ENCODE measurements around the gene ATP2A3.

ATP2A3 gene

DNA sequence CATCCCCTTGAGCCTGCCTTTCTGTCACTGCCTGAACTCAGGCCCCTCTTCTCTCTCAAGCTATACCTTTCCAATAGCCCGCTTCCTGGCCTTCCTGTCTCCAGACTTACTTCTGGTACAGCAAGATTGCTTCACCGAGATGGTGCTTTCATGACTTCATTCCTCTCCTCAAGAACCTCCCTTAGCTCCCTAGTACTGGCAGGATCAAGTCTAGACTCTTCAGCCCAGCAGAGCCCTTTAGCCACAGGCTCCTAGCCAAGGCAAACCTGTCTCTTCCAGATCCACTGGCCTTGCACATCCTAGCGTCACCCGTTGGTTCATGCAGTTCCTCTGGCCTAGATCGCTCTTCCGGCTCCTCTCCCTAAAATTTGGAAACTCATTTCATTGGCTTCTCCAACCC, 6.4 kb upstream of the ATP2A3 start (continued):
- TF ChIP-seq, protein P1, sequence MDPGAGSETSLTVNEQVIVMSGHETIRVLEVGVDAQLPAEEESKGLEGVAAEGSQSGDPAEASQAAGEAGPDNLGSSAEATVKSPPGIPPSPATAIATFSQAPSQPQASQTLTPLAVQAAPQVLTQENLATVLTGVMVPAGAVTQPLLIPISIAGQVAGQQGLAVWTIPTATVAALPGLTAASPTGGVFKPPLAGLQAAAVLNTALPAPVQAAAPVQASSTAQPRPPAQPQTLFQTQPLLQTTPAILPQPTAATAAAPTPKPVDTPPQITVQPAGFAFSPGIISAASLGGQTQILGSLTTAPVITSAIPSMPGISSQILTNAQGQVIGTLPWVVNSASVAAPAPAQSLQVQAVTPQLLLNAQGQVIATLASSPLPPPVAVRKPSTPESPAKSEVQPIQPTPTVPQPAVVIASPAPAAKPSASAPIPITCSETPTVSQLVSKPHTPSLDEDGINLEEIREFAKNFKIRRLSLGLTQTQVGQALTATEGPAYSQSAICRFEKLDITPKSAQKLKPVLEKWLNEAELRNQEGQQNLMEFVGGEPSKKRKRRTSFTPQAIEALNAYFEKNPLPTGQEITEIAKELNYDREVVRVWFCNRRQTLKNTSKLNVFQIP (CRISPR knock-in tag; IDR thresholded peaks at IDR 0.05; ENCODE audit: borderline replicate concordance, low read depth) = no peak

DNA sequence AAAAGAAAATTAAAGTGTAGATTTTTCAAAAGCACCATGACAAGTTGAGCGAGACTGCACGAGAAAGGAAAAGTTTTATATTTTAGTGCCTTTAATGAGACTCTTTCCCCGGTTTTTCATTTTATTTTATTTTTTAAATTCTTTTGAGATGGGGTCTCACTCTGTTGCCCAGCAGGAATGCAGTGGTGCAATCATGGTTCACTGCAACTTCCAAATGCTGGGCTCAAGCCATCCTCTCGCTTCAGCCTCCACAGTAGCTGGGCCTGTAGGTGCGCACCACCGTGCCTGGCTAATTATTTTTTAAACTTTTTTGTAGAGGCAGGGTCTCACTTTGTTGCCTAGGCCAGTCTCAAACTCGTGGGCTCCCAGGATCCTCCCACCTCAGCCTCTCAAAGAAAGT, 5.7 kb upstream of the ATP2A3 start:
- ATAC-seq = no peak
- TF ChIP-seq ZNF565 (CRISPR knock-in tag; conservative IDR thresholded peaks at IDR 0.05; ENCODE audit: low read depth) (no peak), ESRRG (CRISPR knock-in tag; IDR thresholded peaks at IDR 0.05) (no peak), BACH2 (CRISPR knock-in tag; IDR thresholded peaks at IDR 0.05; ENCODE audit: borderline replicate concordance) (no peak), GLIS3 (CRISPR knock-in tag; IDR thresholded peaks at IDR 0.05) (no peak), CSDC2 (CRISPR knock-in tag; IDR thresholded peaks at IDR 0.05) (no peak), ZC3H10 (CRISPR knock-in tag; IDR thresholded peaks at IDR 0.05) (no peak), ISL1 (CRISPR knock-in tag; IDR thresholded peaks at IDR 0.05) (no peak), SNAI2 (CRISPR knock-in tag; IDR thresholded peaks at IDR 0.05) (no peak)
- TF ChIP-seq, protein P2, sequence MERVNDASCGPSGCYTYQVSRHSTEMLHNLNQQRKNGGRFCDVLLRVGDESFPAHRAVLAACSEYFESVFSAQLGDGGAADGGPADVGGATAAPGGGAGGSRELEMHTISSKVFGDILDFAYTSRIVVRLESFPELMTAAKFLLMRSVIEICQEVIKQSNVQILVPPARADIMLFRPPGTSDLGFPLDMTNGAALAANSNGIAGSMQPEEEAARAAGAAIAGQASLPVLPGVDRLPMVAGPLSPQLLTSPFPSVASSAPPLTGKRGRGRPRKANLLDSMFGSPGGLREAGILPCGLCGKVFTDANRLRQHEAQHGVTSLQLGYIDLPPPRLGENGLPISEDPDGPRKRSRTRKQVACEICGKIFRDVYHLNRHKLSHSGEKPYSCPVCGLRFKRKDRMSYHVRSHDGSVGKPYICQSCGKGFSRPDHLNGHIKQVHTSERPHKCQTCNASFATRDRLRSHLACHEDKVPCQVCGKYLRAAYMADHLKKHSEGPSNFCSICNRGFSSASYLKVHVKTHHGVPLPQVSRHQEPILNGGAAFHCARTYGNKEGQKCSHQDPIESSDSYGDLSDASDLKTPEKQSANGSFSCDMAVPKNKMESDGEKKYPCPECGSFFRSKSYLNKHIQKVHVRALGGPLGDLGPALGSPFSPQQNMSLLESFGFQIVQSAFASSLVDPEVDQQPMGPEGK (CRISPR knock-in tag; IDR thresholded peaks at IDR 0.05; ENCODE audit: borderline replicate concordance) = no peak
- TF ChIP-seq, protein P3, sequence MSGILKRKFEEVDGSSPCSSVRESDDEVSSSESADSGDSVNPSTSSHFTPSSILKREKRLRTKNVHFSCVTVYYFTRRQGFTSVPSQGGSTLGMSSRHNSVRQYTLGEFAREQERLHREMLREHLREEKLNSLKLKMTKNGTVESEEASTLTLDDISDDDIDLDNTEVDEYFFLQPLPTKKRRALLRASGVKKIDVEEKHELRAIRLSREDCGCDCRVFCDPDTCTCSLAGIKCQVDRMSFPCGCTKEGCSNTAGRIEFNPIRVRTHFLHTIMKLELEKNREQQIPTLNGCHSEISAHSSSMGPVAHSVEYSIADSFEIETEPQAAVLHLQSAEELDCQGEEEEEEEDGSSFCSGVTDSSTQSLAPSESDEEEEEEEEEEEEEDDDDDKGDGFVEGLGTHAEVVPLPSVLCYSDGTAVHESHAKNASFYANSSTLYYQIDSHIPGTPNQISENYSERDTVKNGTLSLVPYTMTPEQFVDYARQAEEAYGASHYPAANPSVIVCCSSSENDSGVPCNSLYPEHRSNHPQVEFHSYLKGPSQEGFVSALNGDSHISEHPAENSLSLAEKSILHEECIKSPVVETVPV (CRISPR knock-in tag; IDR thresholded peaks at IDR 0.05) = no peak
- TF ChIP-seq, protein P4, sequence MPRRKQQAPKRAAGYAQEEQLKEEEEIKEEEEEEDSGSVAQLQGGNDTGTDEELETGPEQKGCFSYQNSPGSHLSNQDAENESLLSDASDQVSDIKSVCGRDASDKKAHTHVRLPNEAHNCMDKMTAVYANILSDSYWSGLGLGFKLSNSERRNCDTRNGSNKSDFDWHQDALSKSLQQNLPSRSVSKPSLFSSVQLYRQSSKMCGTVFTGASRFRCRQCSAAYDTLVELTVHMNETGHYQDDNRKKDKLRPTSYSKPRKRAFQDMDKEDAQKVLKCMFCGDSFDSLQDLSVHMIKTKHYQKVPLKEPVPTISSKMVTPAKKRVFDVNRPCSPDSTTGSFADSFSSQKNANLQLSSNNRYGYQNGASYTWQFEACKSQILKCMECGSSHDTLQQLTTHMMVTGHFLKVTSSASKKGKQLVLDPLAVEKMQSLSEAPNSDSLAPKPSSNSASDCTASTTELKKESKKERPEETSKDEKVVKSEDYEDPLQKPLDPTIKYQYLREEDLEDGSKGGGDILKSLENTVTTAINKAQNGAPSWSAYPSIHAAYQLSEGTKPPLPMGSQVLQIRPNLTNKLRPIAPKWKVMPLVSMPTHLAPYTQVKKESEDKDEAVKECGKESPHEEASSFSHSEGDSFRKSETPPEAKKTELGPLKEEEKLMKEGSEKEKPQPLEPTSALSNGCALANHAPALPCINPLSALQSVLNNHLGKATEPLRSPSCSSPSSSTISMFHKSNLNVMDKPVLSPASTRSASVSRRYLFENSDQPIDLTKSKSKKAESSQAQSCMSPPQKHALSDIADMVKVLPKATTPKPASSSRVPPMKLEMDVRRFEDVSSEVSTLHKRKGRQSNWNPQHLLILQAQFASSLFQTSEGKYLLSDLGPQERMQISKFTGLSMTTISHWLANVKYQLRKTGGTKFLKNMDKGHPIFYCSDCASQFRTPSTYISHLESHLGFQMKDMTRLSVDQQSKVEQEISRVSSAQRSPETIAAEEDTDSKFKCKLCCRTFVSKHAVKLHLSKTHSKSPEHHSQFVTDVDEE (CRISPR knock-in tag; IDR thresholded peaks at IDR 0.05) = no peak
- TF ChIP-seq, protein P5, sequence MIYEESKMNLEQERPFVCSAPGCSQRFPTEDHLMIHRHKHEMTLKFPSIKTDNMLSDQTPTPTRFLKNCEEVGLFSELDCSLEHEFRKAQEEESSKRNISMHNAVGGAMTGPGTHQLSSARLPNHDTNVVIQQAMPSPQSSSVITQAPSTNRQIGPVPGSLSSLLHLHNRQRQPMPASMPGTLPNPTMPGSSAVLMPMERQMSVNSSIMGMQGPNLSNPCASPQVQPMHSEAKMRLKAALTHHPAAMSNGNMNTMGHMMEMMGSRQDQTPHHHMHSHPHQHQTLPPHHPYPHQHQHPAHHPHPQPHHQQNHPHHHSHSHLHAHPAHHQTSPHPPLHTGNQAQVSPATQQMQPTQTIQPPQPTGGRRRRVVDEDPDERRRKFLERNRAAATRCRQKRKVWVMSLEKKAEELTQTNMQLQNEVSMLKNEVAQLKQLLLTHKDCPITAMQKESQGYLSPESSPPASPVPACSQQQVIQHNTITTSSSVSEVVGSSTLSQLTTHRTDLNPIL (CRISPR knock-in tag; IDR thresholded peaks at IDR 0.05; ENCODE audit: low read depth) = no peak

GRCh38 chr17:3968886-3969524, 4.8 kb upstream of the ATP2A3 start:
- TF ChIP-seq TOX (CRISPR knock-in tag; IDR thresholded peaks at IDR 0.05; ENCODE audit: borderline replicate concordance) = no peak
- no peak for TF ChIP-seq SNAI2 (CRISPR knock-in tag; IDR thresholded peaks at IDR 0.05)
- no peak for TF ChIP-seq TCF4 (CRISPR knock-in tag; IDR thresholded peaks at IDR 0.05; ENCODE audit: borderline replicate concordance)
- TF ChIP-seq ISL1 (CRISPR knock-in tag; IDR thresholded peaks at IDR 0.05) = no peak
- TF ChIP-seq, protein P2 (CRISPR knock-in tag; IDR thresholded peaks at IDR 0.05; ENCODE audit: borderline replicate concordance) = no peak
- TF ChIP-seq, protein P1 (CRISPR knock-in tag; IDR thresholded peaks at IDR 0.05; ENCODE audit: borderline replicate concordance, low read depth) = no peak
- no peak for TF ChIP-seq ZFP30 (CRISPR knock-in tag; IDR thresholded peaks at IDR 0.05)
- TF ChIP-seq, protein P5 (CRISPR knock-in tag; IDR thresholded peaks at IDR 0.05; ENCODE audit: low read depth) = no peak
- no peak for TF ChIP-seq PPARA (CRISPR knock-in tag; IDR thresholded peaks at IDR 0.05; ENCODE audit: borderline replicate concordance)
- TF ChIP-seq ZNF8 (CRISPR knock-in tag; IDR thresholded peaks at IDR 0.05) = no peak
- TF ChIP-seq, protein P4 (CRISPR knock-in tag; IDR thresholded peaks at IDR 0.05) = no peak
- TF ChIP-seq ZFP3 (CRISPR knock-in tag; IDR thresholded peaks at IDR 0.05) = no peak
- no peak for ATAC-seq

Measured in SK-N-SH treated with all-trans-retinoic acid at 6 μM for 48 hours (cell line).